ENCODE data around the gene MAPK14.
A peak's percentile ranks its signal among the peaks of the same experiment; 100 is the strongest.
"Not testable (repeated sequence)": the region's sequence is repeated elsewhere in the genome, so short reads cannot be mapped to it uniquely, and the experiment has no call there.

The MAPK14 gene

DNA sequence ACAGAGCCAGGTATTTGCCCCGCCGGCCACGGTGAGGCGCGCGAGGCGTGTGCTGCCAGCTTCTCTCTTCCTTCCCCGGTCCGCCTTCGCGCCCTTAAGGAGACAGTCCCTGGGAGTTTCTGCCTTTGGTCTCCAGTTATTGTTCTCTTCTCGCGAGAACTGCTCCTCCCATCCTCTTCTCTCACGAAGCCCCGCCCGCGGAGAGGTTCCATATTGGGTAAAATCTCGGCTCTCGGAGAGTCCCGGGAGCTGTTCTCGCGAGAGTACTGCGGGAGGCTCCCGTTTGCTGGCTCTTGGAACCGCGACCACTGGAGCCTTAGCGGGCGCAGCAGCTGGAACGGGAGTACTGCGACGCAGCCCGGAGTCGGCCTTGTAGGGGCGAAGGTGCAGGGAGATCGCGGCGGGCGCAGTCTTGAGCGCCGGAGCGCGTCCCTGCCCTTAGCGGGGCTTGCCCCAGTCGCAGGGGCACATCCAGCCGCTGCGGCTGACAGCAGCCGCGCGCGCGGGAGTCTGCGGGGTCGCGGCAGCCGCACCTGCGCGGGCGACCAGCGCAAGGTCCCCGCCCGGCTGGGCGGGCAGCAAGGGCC lies at the start of gene MAPK14:
Gene MAPK14 (plus strand): TSS at position 308 of the 587 bp plus-strand sequence. CDS start 350 bp downstream, outside the sequence.
- peak; percentile 88 for DNase-seq (ENCODE audit: low spot score)

DNA sequence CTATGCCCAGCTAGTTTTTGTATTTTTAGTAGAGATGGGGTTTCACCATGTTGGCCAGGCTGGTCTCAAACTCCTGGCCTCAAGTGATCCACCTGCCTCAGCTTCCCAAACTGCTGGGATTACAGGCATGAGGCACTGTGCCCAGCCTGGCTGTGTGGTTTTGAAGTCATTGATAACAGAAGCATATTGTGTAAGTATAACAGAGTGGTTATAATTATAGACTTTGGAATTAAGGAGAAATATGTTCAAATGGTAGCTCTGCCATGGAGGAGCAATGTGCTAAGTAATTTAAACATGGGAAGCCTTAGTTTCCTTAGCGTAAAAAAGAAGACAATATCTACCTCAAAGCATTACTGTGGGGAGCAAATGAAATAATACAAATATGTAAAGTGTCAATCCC lies 47.5 kb upstream of the MAPK14 start:
- not testable (repeated sequence) for DNase-seq (ENCODE audit: low spot score)

DNA sequence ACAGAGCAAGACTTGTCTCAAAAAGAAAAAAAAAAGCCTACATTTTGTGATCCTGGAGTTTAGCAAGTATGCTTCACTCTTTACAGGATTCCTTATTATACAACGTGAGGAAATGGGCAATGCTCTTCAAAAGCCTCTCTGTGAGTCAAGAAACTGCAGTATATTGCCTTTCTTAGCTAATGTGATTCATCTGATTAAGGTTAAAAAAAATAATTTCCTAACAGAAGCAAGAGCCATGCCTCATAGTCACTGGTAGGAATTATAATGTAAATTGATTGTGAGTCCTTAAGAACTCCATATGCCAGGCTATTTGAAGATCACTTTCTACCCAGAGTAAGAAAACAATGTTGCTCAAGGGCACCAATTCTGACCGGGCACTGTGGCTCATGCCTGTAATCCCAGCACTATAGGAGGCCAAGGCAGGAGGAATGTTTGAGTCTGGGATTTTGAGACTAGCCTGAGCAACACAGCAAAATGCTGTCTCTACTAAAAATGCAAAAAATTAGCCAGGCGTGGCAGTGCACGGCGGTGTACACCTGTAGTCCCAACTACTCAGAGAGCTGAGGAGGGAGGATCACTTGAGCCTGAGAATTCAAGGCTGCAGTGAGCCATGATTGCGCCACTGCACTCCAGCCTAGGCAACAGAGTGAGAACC lies 46.5 kb upstream of the MAPK14 start:
- DNase-seq (ENCODE audit: low spot score) = no peak

- DNase-seq (ENCODE audit: low spot score) = no peak
Observed at GRCh38 chr6:35984701-35985100, 42.9 kb upstream of the MAPK14 start.

DNA sequence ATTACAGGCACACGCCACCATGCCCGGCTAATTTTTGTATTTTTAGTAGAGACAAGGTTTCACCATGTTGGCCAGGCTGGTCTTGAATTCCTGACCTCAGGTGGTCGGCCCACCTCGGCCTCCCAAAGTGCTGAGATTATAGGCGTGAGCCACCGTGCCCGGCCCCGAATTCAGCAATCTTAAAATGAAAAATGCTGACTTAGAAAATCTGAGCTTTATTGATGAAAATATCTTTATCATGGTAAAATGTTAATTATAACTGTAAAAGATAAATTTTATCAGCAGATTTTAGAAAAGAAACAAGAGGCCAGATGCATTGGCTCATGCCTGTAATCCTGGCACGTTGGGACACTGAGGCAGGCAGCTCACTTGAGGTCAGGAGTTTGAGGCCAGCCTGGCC lies 39.6 kb upstream of the MAPK14 start:
- not testable (repeated sequence) for DNase-seq (ENCODE audit: low spot score)

GRCh38 chr6:35993150-35993549 lies 34.5 kb upstream of the MAPK14 start:
- DNase-seq (ENCODE audit: low spot score) = no peak

- no peak for DNase-seq (ENCODE audit: low spot score)
Observed at GRCh38 chr6:36000451-36000850, 27.2 kb upstream of the MAPK14 start.

DNA sequence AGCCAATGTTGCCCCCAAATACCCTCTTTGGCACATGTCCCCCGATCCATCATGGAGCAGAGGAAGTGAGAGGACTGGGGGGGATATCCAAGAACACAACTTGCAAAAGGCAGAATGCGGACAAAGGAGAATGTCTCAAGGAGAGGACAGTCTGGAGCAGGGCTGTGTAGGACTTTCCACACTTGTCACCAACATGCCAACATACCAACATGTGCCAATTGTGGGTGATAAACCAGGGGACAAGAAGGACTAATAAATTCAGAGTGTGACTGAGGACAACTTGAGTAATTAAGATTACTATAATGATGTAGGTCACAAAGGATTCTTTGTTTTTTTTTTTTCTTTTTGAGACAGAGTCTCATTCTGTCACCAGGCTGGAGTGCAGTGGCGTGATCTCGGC lies 11.9 kb upstream of the MAPK14 start:
- no peak for DNase-seq (ENCODE audit: low spot score)

DNA sequence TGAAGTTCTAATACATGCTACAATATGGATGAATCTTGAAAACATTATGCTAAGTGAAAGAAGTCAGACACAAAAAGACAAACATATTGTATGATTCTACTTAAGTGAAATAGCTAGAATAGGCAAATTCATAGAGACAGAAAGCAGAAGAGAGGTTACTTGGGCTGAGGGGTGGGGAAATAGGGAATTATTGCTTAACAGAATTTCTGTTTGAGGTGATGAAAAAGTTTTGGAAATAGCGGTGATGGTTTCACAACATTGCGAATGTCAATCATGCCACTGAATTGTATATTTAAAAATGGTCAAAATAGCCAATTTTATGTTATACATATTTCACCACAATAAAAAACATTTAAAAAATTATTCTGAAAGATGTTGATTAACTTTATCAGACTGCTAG lies 9.3 kb upstream of the MAPK14 start:
- DNase-seq (ENCODE audit: low spot score) = no peak

- no peak for DNase-seq (ENCODE audit: low spot score)
Observed at GRCh38 chr6:36019167-36019566, 8.4 kb upstream of the MAPK14 start.

GRCh38 chr6:36020154-36020553 lies 7.5 kb upstream of the MAPK14 start:
- no peak for DNase-seq (ENCODE audit: low spot score)

GRCh38 chr6:36023996-36024795 lies 3.4 kb upstream of the MAPK14 start, which contains the start of gene SLC26A8:
Gene SLC26A8, minus strand, starts transcription at chr6:36024641. Its CDS starts 4,934 bp downstream, at chr6:36019707.
- no peak for DNase-seq (ENCODE audit: low spot score)

- DNase-seq (ENCODE audit: low spot score) = no peak
Observed at GRCh38 chr6:36025260-36025931, 2.2 kb upstream of the MAPK14 start.

- no peak for DNase-seq (ENCODE audit: low spot score)
Observed at GRCh38 chr6:36025932-36026327, 1.7 kb upstream of the MAPK14 start.

DNA sequence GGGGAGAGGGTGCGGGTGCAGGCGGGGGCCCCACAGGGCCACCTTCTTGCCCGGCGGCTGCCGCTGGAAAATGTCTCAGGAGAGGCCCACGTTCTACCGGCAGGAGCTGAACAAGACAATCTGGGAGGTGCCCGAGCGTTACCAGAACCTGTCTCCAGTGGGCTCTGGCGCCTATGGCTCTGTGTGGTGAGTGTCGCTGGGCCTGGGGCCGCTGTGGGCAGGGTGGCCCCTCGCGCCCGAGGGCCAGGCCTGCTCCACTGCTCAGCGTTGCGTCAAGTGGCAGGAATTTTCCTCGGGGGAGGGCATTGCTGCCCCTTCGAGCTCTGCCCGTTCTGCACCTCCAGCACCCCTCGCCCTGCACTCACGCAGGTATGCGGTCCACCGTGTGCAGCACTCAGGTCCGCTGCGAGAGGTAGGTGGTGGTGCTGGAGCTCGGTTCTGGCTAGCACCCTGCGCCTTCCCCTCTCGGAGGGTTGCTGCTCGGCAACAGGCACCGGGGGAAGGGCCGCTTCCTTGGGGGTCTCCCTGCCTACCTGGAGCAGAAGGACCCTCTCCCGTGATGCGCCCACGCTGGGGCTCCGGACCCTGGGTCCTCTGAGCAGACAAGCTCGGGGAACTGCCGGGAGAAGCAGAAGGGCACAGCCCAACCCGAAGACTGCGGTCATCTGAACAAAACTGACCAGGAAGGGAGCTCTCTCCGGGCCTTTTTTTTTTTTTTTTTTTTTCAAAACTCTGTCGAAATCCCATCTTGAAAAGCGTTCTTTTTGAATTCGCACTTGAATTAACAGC lies 674 bp downstream of the MAPK14 start:
- DNase-seq (ENCODE audit: low spot score) = no peak

- DNase-seq (ENCODE audit: low spot score) = no peak
Observed at GRCh38 chr6:36028877-36029324, 1.3 kb downstream of the MAPK14 start.

DNA sequence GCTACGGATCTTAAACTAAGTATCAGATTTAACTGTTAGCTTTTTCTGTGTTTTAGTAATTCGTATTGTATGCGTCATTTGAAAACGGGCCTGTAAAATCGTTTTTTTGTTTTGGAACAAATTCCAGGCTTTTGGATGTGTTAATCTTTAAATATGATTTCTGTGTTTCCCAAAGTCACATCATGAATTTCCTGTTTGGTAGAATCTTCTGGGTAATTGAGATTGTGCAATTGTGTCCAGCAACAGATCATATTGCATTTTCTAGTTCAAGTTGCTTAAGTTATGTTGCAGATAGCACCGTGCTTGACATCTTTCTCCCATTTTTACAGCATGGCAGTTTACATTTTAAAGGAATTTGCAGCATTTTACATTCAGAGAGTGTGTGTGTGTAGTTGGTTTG lies 1.9 kb downstream of the MAPK14 start:
- no peak for DNase-seq (ENCODE audit: low spot score)

DNA sequence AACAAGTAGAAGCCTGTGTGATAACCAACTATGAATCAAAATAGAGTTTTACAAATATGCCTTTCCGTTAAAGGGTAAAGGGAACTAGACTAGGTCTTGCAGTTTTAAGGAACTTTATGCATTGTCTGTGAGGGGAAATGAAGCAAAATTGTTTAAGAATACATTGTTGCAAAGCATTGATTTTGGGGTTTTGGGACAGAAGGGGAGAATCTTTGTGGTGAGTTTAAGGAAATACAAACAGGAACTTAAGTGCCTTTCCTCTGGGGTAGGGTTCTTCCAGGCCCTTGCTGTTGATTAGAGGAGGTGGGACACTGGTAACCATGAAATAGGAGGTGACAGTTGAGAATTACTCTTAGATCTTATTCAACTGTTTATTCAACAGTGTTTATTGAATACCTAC lies 4.7 kb downstream of the MAPK14 start:
- DNase-seq (ENCODE audit: low spot score) = no peak

DNA sequence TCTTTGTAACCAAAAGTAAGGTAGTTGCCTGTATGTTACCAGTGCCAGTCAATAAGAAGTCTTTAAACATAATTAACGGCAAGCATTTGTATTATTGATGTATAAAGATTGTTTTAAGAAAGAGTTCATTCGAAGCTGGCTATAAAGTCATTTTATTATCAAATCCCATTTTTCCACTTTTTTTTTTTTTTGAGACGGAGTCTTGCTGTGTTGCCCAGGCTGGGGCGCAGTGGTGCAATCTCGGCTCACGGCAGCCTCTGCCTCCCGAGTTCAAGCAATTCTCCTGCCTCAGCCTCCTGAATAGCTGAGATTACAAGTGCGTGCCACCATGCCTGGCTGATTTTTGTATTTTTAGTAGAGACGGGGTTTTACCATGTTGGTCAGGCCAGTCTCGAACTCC lies 5.5 kb downstream of the MAPK14 start:
- not testable (repeated sequence) for DNase-seq (ENCODE audit: low spot score)

DNA sequence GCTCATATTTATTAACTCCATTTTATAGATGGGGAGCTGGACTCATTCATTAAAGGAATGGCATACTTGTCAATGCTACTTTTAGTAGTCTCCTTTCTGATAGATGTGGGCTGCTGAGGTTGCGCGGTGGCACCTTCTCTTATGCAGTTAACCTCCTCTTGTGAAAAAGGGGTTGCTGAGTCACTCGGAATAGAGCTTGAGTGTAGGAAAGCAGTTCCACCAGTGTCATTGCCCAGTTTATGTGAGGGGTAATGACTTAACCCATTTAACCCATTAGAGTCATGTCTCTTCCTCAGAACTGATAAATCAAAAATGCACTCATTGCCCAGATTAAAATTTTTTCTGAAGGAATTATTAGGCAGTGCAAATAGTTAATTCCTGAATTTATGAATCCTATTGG lies 6.3 kb downstream of the MAPK14 start:
- DNase-seq (ENCODE audit: low spot score) = no peak

- no peak for DNase-seq (ENCODE audit: low spot score)
Observed at GRCh38 chr6:36034441-36034840, 6.8 kb downstream of the MAPK14 start.

GRCh38 chr6:36035225-36035624 lies 7.6 kb downstream of the MAPK14 start:
- DNase-seq (ENCODE audit: low spot score) = no peak

Data from HuH-7.5 (cell line).